NB4 (cell line): Measurements from ENCODE around the gene OPCML.

Experiments used
- DNase-seq: peaks from one replicate; pipeline ENCODE4 v3.0.0; 2010; ENCODE audit warnings: low read depth
- H3K4me3 ChIP-seq: one replicate; pipeline ENCODE4 v1.5.1; 2011; ENCODE audit warnings: mild to moderate bottlenecking, low read depth, low read length, moderate library complexity
- MYC ChIP-seq: IDR thresholded peaks from 2 replicates; pipeline ENCODE4 v1.6.1; 2011; ENCODE audit warnings: low read depth, low read length
- POLR2A ChIP-seq: IDR thresholded peaks from 2 replicates; pipeline ENCODE4 v1.6.1; 2011; ENCODE audit warnings: mild to moderate bottlenecking; ENCODE audit not compliant: insufficient read length; ENCODE audit errors: extremely low read depth
- TF ChIP-seq, protein P1 (sequence below): IDR thresholded peaks from one replicate; pipeline ENCODE4 v1.5.1; 2012; ENCODE audit warnings: low read depth, low read length
- TF ChIP-seq, protein P2 (sequence below): IDR thresholded peaks from 2 replicates; pipeline ENCODE4 v1.6.1; 2011; ENCODE audit warnings: low read depth, low read length

The OPCML gene

GRCh38 chr11:133360860-133361688 lies 171.2 kb downstream of the OPCML start:
- no peak for TF ChIP-seq POLR2A
- TF ChIP-seq, protein P1, sequence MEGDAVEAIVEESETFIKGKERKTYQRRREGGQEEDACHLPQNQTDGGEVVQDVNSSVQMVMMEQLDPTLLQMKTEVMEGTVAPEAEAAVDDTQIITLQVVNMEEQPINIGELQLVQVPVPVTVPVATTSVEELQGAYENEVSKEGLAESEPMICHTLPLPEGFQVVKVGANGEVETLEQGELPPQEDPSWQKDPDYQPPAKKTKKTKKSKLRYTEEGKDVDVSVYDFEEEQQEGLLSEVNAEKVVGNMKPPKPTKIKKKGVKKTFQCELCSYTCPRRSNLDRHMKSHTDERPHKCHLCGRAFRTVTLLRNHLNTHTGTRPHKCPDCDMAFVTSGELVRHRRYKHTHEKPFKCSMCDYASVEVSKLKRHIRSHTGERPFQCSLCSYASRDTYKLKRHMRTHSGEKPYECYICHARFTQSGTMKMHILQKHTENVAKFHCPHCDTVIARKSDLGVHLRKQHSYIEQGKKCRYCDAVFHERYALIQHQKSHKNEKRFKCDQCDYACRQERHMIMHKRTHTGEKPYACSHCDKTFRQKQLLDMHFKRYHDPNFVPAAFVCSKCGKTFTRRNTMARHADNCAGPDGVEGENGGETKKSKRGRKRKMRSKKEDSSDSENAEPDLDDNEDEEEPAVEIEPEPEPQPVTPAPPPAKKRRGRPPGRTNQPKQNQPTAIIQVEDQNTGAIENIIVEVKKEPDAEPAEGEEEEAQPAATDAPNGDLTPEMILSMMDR, result no peak
- TF ChIP-seq MYC, result no peak
- TF ChIP-seq, protein P2, sequence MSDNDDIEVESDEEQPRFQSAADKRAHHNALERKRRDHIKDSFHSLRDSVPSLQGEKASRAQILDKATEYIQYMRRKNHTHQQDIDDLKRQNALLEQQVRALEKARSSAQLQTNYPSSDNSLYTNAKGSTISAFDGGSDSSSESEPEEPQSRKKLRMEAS, result no peak
- no peak for DNase-seq
- H3K4me3 ChIP-seq, result no peak overlapping the region

DNA sequence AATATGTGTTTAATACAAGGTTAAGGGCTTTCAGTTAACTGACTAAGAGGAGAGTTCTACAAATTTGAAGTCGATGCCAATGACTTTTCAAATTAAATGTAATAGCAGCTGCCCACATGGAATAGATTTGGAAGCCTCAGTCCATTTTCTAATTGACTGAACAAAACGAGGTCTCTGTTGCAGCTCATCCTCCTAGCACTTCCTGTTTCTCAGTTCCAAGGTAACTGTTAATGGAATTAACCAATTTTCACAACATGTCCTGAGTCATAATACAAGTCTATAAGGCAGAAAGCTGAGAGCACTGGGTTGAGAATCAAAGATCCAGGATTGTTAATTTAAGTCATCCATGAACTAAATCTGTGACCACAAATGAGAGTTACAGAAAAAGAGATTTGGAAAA lies 177.2 kb downstream of the OPCML start:
- no peak for DNase-seq
- no peak overlapping the region for H3K4me3 ChIP-seq
- TF ChIP-seq, protein P1, result no peak
- no peak for TF ChIP-seq POLR2A
- TF ChIP-seq MYC, result no peak
- TF ChIP-seq, protein P2, result no peak

- no peak for TF ChIP-seq POLR2A
- no peak overlapping the region for H3K4me3 ChIP-seq
- DNase-seq, result no peak
These were observed 178.2 kb downstream of the OPCML start for GRCh38 chr11:133354069-133354468.

DNA sequence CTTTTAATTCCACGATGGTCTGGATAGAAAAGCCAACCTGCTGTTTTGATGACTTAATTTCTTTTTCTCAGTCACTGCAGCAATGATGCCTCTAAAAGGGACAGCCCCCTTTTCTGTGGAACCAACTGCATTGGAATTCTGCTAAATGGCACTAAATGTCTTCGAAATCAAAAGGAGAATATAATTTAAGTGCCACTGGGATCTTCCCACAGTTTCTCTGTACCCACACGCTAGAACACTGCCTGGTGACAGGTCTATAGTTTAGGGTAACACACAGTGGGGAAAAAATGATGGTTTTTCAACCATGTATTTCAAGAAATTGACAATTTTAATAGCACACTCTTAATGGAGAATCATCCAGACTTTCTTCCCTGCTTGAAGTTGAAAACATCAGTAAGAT lies 182.3 kb downstream of the OPCML start:
- TF ChIP-seq, protein P1, result no peak
- TF ChIP-seq POLR2A (no peak), MYC (no peak)
- H3K4me3 ChIP-seq, result no peak overlapping the region
- DNase-seq, result no peak

DNA sequence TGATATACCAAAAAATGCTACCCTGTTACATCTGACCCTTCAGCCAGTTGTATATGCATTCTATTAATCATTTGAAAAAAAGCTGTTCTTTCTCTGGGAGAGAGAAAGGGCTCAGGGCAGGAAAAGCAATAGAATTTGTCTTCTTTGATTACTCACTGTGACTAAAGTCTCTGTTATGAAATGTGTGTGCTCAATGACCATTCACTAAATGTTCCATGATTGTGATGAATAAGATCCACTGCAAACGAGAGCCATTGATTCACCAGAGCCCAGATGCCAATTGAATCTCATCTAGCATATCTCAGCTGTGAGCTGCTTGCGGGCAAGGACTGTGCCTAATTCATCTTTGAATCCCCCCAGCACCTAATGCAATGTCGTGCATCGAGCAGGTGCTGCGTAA lies 184.3 kb downstream of the OPCML start:
- TF ChIP-seq MYC (no peak), POLR2A (no peak)
- no peak for DNase-seq
- no peak overlapping the region for H3K4me3 ChIP-seq

- TF ChIP-seq, protein P1, result no peak
- TF ChIP-seq, protein P2, result no peak
- TF ChIP-seq MYC (no peak), POLR2A (no peak)
- DNase-seq, result no peak
- no peak overlapping the region for H3K4me3 ChIP-seq
These were observed 186.2 kb downstream of the OPCML start for GRCh38 chr11:133346137-133346536.

- TF ChIP-seq, protein P2, result no peak
- no peak for TF ChIP-seq POLR2A
- TF ChIP-seq, protein P1, result no peak
- no peak for TF ChIP-seq MYC
- peak; percentile 70 for DNase-seq
These were observed 188.3 kb downstream of the OPCML start for GRCh38 chr11:133343951-133344350.

More at GRCh38 chr11:133343951-133344350, 188.3 kb downstream of the OPCML start:
- no peak overlapping the region for H3K4me3 ChIP-seq
